H9 (cell line): ENCODE data around the gene SIGLEC1. TPM values are rescaled to one million over a fixed set of nuclear protein-coding genes. Genes with fewer than 3 reads are reported as not detected.

ENCODE experiments used
- DNase-seq: peaks from one replicate; pipeline ENCODE4 v3.0.0-alpha.2; 2017
- H2AFZ ChIP-seq: one replicate; pipeline ENCODE4 v1.6.1; 2013; ENCODE audit warnings: mild to moderate bottlenecking, low read length, control low read depth, moderate library complexity
- H2AK5ac ChIP-seq: 2 replicates; pipeline ENCODE4 v1.6.1; 2013; ENCODE audit warnings: low read length, control low read depth, mixed read lengths; ENCODE audit not compliant: insufficient read length
- H2BK120ac ChIP-seq: one replicate; pipeline ENCODE4 v1.6.1; 2013; ENCODE audit warnings: low read depth, mild to moderate bottlenecking, low read length, control low read depth, inconsistent platforms; ENCODE audit not compliant: poor library complexity, severe bottlenecking
- H2BK12ac ChIP-seq: 2 replicates; pipeline ENCODE4 v1.6.1; 2013; ENCODE audit warnings: low read length, control low read depth, mixed read lengths, low read depth; ENCODE audit not compliant: insufficient read length
- H2BK15ac ChIP-seq: 2 replicates; pipeline ENCODE4 v1.6.1; 2013; ENCODE audit warnings: low read depth, low read length, control low read depth
- H2BK20ac ChIP-seq: one replicate; pipeline ENCODE4 v1.6.1; 2013; ENCODE audit warnings: low read depth, mild to moderate bottlenecking, low read length, control low read depth, inconsistent platforms; ENCODE audit not compliant: poor library complexity, severe bottlenecking
- H2BK5ac ChIP-seq: 2 replicates; pipeline ENCODE4 v1.6.1; 2013; ENCODE audit warnings: low read length, control low read depth, mixed read lengths; ENCODE audit not compliant: insufficient read length
- H3K14ac ChIP-seq: 2 replicates; pipeline ENCODE4 v1.6.1; 2013; ENCODE audit warnings: low read length, control low read depth; ENCODE audit not compliant: insufficient read depth
- H3K18ac ChIP-seq: 2 replicates; pipeline ENCODE4 v1.6.1; 2013; ENCODE audit warnings: low read depth, mild to moderate bottlenecking, mixed read lengths, low read length, control low read depth; ENCODE audit not compliant: insufficient read length
- H3K23ac ChIP-seq: 2 replicates; pipeline ENCODE4 v1.6.1; 2013; ENCODE audit warnings: low read length, control low read depth, mixed read lengths, low read depth; ENCODE audit not compliant: insufficient read length
- H3K23me2 ChIP-seq: 2 replicates; pipeline ENCODE4 v1.6.1; 2013; ENCODE audit warnings: low read depth, mild to moderate bottlenecking, mixed read lengths, low read length, control low read depth; ENCODE audit not compliant: insufficient read length, poor library complexity, severe bottlenecking
- H3K27ac ChIP-seq: 2 replicates; pipeline ENCODE4 v1.5.1; 2013; ENCODE audit warnings: low read length, control low read depth, mixed read lengths, low read depth; ENCODE audit not compliant: insufficient read length
- H3K27me3 ChIP-seq: 2 replicates; pipeline ENCODE4 v1.6.1; 2013; ENCODE audit warnings: low read length, control low read depth, inconsistent platforms; ENCODE audit not compliant: insufficient read depth
- H3K4ac ChIP-seq: 2 replicates; pipeline ENCODE4 v1.6.1; 2013; ENCODE audit warnings: low read depth, mild to moderate bottlenecking, control low read depth, inconsistent platforms, low read length, moderate library complexity
- H3K4me1 ChIP-seq: 2 replicates; pipeline ENCODE4 v1.6.1; 2013; ENCODE audit warnings: low read length, control low read depth, inconsistent platforms; ENCODE audit not compliant: insufficient read depth
- H3K4me2 ChIP-seq: 2 replicates; pipeline ENCODE4 v1.6.1; 2013; ENCODE audit warnings: low read length, control low read depth, mixed read lengths; ENCODE audit not compliant: insufficient read length, insufficient read depth
- H3K56ac ChIP-seq: 2 replicates; pipeline ENCODE4 v1.6.1; 2013; ENCODE audit warnings: low read depth, mild to moderate bottlenecking, mixed read lengths, low read length, control low read depth; ENCODE audit not compliant: insufficient read length
- H3K79me1 ChIP-seq: 2 replicates; pipeline ENCODE4 v1.6.1; 2013; ENCODE audit warnings: low read depth, mild to moderate bottlenecking, moderate library complexity, low read length, control low read depth, inconsistent platforms; ENCODE audit not compliant: insufficient read depth, poor library complexity, severe bottlenecking
- H3K79me2 ChIP-seq: 2 replicates; pipeline ENCODE4 v1.6.1; 2013; ENCODE audit warnings: low read length, control low read depth, inconsistent platforms; ENCODE audit not compliant: insufficient read depth
- H3K9ac ChIP-seq: 2 replicates; pipeline ENCODE4 v1.6.1; 2013; ENCODE audit warnings: low read length, control low read depth, mixed read lengths; ENCODE audit not compliant: insufficient read length; ENCODE audit errors: extremely low read depth
- H3K9me3 ChIP-seq: one replicate; pipeline ENCODE4 v1.6.1; 2013; ENCODE audit warnings: low read depth, low read length, inconsistent platforms; ENCODE audit not compliant: control insufficient read depth
- H3T11ph ChIP-seq: one replicate; pipeline ENCODE4 v1.6.1; 2013; ENCODE audit warnings: mild to moderate bottlenecking, low read length, control low read depth, inconsistent platforms
- H4K20me1 ChIP-seq: one replicate; pipeline ENCODE4 v1.6.1; 2013; ENCODE audit not compliant: control insufficient read depth, insufficient read length, insufficient read depth
- H4K5ac ChIP-seq: 2 replicates; pipeline ENCODE4 v1.6.1; 2013; ENCODE audit warnings: low read depth, mild to moderate bottlenecking, mixed read lengths, low read length, control low read depth; ENCODE audit not compliant: insufficient read length
- H4K8ac ChIP-seq: replicated peaks from 2 replicates; pipeline ENCODE4 v1.6.1; 2013; ENCODE audit warnings: low read length, control low read depth, mixed read lengths, low read depth; ENCODE audit not compliant: insufficient read length
- H4K91ac ChIP-seq: 2 replicates; pipeline ENCODE4 v1.6.1; 2013; ENCODE audit warnings: low read depth, mild to moderate bottlenecking, moderate library complexity, mixed read lengths, low read length, control low read depth; ENCODE audit not compliant: insufficient read length
- H3K27ac Mint-ChIP-seq, 3 experiments: 2 replicates in 2 of 3; 3 replicates in 1 of 3; pipeline ENCODE4 v1.8.0; 2020 to 2021; ENCODE audit warnings: mixed read lengths in 3 of 3, mild to moderate bottlenecking in 1 of 3, moderate library complexity in 1 of 3
- H3K27me3 Mint-ChIP-seq: 2 replicates; pipeline ENCODE4 v1.8.0; 2021; ENCODE audit warnings: low read depth, mild to moderate bottlenecking, moderate library complexity, mixed read lengths
- H3K36me3 Mint-ChIP-seq, 3 experiments: 2 replicates in 2 of 3; 3 replicates in 1 of 3; pipeline ENCODE4 v1.8.0; 2020 to 2021; ENCODE audit warnings: low read depth in 3 of 3, mixed read lengths in 3 of 3; ENCODE audit not compliant: insufficient read depth in 1 of 3
- H3K4me1 Mint-ChIP-seq, 2 experiments: 2 replicates each; pipeline ENCODE4 v1.8.0; 2020; ENCODE audit warnings: mixed read lengths in 2 of 2
- H3K4me3 Mint-ChIP-seq, 2 experiments: 2 replicates in 1 of 2; 3 replicates in 1 of 2; pipeline ENCODE4 v1.8.0; 2020 to 2021; ENCODE audit warnings: mild to moderate bottlenecking in 2 of 2, mixed read lengths in 2 of 2, moderate library complexity in 1 of 2
- H3K9me3 Mint-ChIP-seq, 2 experiments: 2 replicates in 1 of 2; 3 replicates in 1 of 2; pipeline ENCODE4 v1.8.0; 2020; ENCODE audit warnings: mild to moderate bottlenecking in 2 of 2, mixed read lengths in 2 of 2, moderate library complexity in 1 of 2
- CTCF ChIP-seq: fragments of 200-600 bp; sonication (generic); conservative IDR thresholded peaks from 3 replicates; pipeline ENCODE4 v1.8.0; 2021; ENCODE audit warnings: antibody characterized with exemption, mild to moderate bottlenecking
- WGBS: extraction: QIAGEN DNeasy Blood & Tissue Kit; methylation state at CpG from one replicate; pipeline ENCODE4 v1.1.7; 2013; ENCODE audit warnings: missing lambda C conversion rate, low lambda C conversion rate, mixed read lengths; ENCODE audit not compliant: insufficient read length; ENCODE audit errors: extremely low coverage; 5-methylcytosine and 5-hydroxymethylcytosine counted together
- total RNA-seq: library from RNA; stranded (reverse); gene quantifications from 2 replicates; pipeline ENCODE4 v1.2.1, GENCODE V29; 2021

SIGLEC1 gene
- total RNA-seq, 1 experiment from 2014 or later: not detected

- no CpG with 5 or more reads among the region's 24 CpGs for WGBS
- no peak overlapping the region for H2BK12ac ChIP-seq
- H3K4me2 ChIP-seq: peak overlapping the region; percentile 81
Measured at GRCh38 chr20:3749087-3749688, 36.8 kb upstream of the SIGLEC1 start.

More at GRCh38 chr20:3749087-3749688, 36.8 kb upstream of the SIGLEC1 start:
- Histone ChIP-seq H3K27ac (no peak overlapping the region), H3K23ac (no peak overlapping the region), H3T11ph (no peak overlapping the region), H4K5ac (no peak overlapping the region), H3K79me2 (no peaks in the 10 kb centered on the region), H2BK15ac (no peak overlapping the region), H2BK120ac (no peak overlapping the region), H3K14ac (no peak overlapping the region; the same call in 1 of the 2 replicates), H4K20me1 (no peaks in the 10 kb centered on the region), H2BK5ac (no peak overlapping the region), H3K23me2 (peaks cover 30% of the 10 kb centered on the region), H3K56ac (no peak overlapping the region), H2BK20ac (no peak overlapping the region), H3K9me3 (no peaks in the 10 kb centered on the region), H3K27me3 (peaks cover 13% of the 10 kb centered on the region), H2AFZ (no peak overlapping the region), H4K8ac (no peak overlapping the region), H3K4me1 (peaks cover 2% of the 10 kb centered on the region; the same call in 1 of the 2 replicates), H3K9ac (no peak overlapping the region), H3K79me1 (no peaks in the 10 kb centered on the region), H4K91ac (no peak overlapping the region), H3K18ac (no peak overlapping the region), H2AK5ac (no peak overlapping the region), H3K4ac (no peak overlapping the region)
- no peaks in the 10 kb centered on the region for H3K9me3 Mint-ChIP-seq
- peaks cover 68% of the 10 kb centered on the region for H3K27me3 Mint-ChIP-seq
- H3K36me3 Mint-ChIP-seq: peaks cover 5 to 6% (median 5%) of the 10 kb centered on the region in 3 experiments; a peak in 5 of 7 replicates
- H3K4me1 Mint-ChIP-seq: peaks cover 17 to 29% of the 10 kb centered on the region in 2 experiments
- H3K4me3 Mint-ChIP-seq: no peak overlapping the region
- no peak overlapping the region for H3K27ac Mint-ChIP-seq
- no peak for TF ChIP-seq CTCF
- no peak for DNase-seq
